NCI-H748 (cell line): Measurements from ENCODE around the gene SLC6A2.

ENCODE experiments used
- DNase-seq: peaks from one replicate; lab custom pipeline; 2025; ENCODE audit not compliant: unreplicated experiment; lab: John Stamatoyannopoulos, UW

The SLC6A2 gene

DNA sequence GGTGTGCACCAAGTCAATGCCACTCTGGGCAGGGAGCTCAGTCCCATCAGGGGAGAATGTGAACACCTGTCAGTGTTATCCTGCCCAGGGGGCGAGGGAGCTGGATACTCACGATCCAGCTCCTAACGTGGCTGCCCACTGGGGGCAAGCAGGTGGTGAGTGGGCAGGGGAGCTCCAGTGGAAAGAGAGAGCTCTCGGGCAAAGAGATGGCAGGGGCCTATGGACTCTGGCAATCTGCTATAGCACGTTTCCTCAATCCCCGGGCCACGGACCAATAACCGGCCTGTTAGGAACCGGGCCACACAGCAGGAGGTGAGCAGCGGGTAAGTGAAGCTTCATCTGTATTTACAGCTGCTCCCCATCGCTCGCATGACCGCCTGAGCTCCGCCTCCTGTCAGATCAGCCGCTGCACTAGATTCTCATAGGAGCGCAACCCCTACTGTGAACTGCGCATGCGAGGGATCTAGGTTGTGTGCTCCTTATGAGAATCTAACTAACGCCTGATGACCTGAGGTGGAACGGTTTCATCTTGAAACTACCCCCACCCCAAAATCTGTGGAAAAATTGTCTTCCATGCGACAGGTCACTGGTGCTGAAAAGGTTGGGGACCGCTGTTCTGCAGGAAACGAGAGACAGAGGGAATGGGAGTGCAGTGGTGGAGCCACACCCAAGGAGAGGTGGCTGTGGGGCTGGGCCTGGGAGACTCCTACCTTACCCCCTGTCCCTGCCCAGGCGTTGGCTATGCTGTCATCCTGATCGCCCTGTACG is 15.6 kb downstream of the SLC6A2 start:
- no peak for DNase-seq

DNA sequence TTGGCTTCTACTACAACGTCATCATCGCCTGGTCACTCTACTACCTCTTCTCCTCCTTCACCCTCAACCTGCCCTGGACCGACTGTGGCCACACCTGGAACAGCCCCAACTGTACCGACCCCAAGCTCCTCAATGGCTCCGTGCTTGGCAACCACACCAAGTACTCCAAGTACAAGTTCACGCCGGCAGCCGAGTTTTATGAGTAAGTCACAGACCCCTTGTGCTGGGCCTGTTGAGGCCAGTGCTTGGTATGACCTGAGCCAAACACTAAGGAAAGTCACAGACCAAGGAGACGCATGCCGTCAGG is 16.1 kb downstream of the SLC6A2 start:
- DNase-seq = no peak

DNA sequence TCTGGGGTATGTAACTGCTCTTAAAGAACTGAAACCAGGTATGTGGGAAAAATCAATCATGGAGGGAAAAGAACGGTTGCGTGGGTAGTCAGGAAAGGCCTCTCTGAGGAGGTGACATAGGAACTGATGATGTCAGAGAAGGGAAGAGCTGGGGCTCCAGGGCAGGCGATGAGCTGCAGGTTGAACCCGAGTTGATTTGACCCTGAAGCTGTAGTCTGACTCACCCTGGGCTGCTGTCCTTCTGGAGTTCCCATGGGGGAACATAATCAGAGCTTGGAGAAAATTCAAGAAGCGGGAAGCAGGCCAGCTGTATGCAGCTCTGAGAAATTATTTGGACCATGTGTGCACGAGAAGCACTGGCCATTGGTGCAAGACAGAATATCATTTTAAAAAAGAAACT is 16.7 kb downstream of the SLC6A2 start:
- no peak for DNase-seq

DNA sequence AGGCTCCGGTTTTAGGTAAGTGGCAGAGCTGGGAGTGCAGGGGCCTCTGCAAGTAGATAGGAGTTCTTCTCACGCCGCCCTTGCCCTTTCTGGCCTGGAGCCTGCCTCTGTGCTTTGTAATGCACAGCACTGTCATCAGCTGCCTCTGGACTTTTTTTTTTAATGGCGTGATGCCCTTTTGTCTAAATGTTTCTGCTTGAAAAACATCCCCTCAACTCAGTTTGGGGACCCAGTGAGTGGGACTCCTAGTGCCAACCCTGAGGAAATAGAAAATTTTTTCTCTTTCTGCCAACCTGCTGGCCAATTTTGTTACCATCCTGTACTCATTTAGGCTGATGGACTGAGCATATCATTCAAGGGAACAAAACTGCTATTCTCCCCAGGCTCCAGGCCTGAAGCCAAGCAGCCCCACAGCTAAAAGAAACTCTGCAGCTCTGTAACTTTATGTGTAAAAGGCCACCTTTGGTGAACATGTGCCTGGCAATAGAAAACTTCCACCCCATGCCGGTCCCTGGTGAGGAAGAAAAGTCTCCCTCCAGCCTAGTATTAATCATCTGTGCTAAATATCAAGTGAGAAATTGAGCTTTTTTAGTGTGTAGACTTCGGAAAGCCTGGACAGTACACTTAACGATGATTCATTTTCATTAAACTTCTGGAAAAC is 22.5 kb downstream of the SLC6A2 start:
- DNase-seq = no peak

DNA sequence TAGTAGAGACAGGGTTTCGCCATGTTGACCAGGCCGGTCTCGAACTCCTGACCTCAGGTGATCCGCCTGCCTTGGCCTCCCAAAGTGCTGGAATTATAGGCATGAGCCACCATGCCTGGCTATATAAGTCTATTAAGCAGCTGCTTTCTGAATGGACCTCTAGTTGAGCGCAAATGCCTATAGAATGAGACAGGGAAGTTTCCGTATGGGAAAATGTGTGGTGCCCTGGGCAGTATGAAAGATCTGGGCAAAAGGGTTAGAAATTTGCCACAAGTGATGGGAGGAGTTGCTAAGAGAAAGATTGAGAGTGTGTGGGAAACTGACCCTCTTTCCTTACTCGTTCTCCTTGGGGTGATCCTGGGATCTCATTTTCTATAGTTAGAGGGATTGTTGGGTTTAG is 26.3 kb downstream of the SLC6A2 start:
- no peak for DNase-seq

DNA sequence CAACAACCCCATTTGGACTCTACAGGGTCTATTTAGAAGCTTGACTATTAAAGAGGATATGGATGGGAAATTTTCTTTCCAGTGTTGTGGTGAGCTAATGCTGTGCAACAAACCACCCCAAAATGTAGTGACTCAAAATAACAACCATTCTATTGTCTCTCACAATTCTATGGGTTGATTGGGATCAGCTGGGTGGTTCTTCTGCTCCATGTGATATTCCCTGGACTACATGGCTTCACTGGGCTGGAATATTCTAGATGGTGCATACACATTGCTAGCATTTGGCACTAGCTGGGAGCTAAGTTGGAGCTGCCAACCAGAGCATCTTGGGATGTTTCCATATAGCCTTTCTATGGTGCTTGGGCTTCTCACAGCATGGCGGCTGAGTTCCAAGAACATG is 30.2 kb downstream of the SLC6A2 start:
- no peak for DNase-seq

DNA sequence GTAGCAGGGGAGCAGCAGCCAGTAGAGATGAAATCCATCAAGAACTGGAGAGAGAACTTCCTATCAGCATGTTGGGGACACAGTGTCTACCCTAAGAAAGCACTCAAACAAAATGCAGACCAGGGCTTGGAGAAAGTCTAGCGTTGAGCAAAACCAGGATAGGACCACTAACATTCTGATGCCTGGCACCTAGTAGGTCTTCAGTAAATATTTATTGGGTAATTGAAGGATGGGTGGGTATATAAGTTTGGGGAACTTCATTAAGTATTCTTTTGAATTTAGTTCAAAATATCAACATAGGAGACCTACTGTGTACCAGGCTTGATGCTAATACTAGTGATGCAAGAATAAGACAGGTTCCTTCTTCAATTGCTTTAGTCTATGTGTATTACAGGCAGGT is 30.9 kb downstream of the SLC6A2 start:
- DNase-seq = no peak

DNA sequence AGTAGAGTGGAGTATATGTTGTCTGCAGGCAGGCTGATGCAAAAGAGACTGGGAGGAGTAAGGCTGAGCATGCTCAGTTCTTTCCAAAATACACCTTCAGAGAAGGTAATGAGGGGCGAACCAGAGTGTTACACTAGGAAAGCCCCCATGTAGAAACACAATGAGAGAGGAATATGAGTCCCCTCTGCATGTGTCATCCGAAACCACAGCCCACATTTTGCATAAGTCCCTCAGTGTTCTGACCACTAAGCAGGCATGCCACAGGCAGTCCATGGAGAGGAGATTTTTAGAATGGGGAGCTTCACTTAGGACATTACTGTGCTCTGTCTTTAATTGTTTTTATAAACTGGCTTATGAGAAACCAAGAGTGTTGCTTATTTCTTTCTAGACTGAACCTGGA is 32.0 kb downstream of the SLC6A2 start:
- DNase-seq = no peak

DNA sequence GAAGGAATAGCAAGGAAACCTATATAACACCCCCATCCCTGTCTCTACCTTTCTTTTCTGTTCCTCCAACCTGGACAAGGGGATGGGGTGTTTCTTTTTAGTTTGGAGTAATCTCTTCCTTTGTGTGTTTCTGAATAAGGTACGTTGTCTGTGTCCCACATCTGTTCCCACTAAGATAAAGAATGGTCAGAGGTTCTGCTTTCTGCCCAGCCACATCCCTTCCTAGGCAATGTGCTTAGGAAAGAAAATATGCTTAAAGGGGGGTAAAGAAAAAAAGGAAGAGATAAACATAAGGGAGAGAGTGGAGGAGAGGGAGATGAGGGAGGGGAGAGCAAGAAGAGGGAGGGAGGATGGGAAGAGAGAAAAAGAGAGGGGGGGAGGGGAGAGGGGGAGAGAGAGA is 35.1 kb downstream of the SLC6A2 start:
- DNase-seq = no peak

DNA sequence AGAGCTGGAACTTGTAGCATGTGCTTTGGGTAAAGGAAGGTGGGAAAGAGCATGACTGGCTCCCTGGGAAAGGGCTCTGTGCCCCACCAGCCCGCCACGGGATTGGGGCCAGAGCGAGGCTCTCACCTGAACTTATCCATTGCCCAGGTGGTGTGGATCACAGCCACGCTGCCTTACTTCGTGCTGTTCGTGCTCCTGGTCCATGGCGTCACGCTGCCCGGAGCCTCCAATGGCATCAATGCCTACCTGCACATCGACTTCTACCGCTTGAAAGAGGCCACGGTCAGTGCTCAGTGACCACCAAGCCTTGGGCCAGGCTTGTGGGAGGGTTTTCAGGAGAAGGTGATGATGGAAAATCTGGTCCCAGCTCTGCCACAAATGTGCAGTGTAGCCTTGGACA is 36.0 kb downstream of the SLC6A2 start:
- DNase-seq = no peak

DNA sequence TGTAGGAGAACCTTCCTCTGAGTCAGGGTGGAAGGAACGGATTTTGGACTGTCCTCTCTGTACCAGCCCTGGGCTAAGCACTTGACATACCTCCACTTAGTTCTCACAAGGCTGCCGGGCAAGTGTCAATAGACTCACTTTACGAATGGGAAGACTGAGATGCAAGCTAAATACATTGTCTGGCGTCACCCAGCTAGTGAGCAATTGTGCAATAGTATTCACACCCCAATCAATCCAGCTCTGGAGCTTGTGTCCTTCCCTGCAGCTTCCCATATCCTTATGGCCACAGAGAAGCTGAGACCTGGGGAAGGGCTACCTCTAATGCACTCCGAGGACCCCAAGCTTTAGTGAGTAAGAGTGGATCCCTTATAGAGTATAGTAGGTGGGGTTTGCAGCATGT is 39.8 kb downstream of the SLC6A2 start:
- DNase-seq = no peak

DNA sequence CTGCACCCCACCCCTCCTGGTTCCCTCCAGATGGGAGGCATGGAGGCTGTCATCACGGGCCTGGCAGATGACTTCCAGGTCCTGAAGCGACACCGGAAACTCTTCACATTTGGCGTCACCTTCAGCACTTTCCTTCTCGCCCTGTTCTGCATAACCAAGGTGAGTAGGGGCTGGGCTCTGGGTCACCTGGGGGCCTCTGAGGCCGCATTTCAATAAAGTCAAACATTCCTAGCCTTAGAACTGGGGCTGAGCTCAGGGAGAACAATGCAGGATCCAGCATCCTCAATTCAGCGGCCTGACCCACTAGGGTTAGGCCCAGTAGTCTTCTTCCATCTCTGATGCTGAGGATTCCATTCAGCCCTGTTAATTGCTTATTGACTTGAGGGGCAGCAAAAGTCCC is 42.1 kb downstream of the SLC6A2 start:
- no peak for DNase-seq

DNA sequence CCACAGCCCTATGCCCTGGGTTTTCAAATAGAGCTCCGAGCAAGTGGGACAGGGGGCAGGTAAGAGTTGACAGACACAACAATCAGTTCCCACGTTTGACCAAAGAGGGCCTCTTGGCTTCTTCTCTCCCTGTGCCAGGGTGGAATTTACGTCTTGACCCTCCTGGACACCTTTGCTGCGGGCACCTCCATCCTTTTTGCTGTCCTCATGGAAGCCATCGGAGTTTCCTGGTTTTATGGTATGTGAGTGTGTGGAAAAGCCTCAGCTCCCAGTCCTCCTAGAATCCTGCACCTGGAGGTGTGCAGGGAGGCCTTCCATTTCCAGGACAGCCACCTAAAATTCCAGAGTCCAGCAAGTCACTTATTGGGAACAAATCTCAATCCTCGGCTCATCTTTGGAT is 42.5 kb downstream of the SLC6A2 start:
- DNase-seq = no peak

DNA sequence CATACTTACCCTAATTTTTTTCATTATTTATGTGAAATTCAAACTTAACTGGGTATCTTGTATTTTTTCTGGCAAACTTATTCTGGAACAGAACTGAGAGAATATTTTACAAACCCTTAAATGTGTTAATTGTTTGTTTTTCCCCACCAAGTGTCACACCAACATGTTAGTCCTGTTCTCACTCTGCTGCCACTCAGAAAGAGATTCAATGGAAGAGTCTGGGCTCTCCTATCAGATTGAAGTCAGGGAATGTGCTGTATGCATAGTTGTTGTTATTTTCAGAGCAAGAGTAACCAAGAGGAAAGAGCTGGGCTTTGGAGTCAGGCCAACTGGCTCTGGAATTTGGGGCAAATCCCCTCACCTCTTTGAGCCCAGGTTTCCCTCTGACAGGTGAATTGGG is 43.2 kb downstream of the SLC6A2 start:
- DNase-seq = no peak

DNA sequence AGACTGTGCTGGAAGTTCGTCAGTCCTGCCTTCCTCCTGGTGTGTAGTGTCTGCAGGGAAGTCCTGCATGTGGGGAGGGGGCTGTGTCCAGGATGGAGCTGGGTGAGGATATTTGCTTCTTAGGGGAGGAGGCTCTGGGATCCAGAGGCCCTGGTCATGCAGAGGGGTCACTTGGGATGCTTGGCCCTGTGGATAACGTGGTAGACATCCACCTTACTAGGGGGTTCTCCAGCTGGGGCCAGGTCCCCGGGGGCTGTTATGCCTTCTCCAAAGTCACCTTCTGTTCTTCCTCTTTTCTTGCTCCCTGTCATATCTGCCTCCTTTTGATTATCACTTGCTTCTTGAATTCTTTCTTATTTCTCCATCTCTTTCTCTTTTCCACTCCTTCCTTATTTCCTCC is 43.8 kb downstream of the SLC6A2 start:
- DNase-seq = no peak

DNA sequence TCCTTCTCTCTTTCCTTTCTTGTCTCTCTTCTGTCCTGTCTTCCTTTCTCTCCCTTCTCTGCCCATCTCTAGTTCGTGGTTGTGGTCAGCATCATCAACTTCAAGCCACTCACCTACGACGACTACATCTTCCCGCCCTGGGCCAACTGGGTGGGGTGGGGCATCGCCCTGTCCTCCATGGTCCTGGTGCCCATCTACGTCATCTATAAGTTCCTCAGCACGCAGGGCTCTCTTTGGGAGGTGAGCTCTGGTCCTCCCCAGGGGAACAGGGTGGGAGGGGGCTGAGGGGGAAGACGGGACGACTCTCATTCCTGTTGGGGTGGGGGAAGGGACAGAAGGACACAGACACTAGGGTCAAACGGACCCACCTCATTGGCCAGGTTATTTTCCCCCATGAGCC is 44.3 kb downstream of the SLC6A2 start:
- no peak for DNase-seq

DNA sequence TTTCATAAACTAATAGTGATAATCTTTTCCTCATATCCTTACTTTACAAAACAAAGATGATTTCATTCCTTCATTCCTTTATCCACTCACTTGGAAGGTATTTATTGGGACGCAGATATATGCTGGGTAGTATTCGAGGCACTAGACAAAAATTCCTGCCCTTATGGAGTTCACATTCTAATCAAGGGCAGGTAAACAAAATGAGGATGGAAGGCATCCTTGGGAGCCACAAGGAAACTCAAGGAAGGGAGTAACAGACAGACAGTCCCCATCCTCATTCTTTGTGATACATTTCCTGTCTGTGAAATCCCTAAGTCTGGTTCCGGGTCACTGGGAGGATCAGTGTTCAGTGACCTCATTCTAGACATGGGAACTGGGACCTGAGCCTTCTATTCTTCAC is 45.2 kb downstream of the SLC6A2 start:
- no peak for DNase-seq

DNA sequence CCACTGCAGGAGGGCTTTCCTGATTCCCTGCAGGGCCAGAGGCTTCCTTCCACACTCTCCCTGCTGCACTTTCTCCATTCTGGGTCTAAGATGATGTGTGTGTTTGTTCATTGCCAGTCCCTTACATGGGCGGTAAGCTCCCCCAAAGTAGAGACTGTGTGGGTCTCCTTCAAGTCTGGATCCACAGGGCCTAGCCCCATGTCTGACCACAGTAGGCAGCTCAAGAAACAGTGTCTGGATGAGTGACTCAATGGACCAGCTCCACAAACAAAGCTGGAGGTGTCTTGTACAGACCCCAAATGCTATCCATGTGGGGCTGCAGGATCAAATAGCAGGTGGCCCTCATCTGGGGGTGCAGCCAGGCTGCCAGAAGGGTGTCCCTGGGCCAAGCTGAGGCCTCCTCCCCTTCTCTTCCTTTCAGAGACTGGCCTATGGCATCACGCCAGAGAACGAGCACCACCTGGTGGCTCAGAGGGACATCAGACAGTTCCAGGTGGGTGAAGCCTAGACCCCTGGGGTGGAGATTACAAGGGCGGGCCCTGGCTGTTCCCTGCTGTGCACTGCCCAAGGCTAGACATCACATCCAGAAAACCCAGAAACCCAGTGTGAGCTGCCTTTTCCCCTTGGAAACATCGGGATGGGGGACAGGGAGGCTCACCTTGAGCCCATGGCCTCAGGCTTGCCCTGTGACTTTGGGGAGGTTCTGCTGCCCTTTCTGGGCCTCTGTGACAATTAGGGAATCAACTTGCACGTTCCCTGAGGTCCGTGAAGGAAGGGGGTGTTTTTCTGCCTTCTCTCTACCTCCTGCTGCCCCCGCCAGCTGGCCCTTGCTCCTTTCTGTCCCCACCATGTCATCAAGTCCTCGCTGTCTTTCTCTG is 45.9 kb downstream of the SLC6A2 start:
- DNase-seq = peak; percentile 42

DNA sequence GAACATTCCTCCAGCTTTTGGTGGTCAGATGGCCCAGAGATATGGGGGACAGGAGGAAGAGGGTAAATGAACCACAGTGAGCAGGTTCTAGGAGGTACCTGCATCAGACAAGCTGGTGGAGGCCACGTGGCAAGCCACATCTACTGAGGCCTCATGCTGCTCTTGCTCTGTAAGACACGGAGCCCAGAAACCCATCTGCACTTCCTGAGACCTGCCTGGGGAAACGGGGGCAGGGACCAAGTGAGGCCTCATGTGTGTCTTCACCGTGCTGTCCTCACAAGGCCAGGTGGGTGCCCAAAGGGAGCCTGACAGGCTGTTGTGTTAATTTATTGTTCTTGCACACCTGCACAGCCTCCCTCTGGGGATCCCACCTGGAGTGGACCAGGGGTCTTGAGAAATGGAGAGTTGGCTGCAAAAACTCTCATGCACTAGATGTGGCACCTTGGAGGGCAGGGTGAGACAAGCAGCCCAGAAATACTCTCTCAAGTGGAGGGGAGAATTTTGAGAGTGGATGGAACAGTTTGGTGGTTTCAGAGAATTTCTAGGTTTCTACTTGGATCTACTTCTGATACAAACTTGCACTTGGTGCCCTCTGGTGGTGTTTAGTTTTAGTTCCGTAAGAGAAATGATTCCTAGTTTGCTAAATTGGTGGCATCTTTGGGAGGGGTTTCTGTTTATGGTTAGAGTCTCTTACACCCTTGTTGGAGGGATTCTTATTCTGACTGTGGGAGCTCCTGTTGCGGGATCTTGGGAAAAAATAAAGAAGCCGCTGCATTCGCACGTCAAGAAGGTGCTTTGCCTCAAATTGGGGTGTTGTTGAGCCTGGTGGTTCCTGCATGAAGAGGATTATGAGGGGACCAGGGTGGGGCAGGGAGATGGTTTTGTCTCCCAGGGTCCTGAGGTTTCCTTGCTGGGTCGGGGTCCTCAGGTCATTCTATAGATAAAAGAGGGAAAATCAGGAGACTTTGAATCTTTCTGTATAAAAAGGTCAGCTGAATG is 47.5 kb downstream of the SLC6A2 start:
- DNase-seq = peak; percentile 32

DNA sequence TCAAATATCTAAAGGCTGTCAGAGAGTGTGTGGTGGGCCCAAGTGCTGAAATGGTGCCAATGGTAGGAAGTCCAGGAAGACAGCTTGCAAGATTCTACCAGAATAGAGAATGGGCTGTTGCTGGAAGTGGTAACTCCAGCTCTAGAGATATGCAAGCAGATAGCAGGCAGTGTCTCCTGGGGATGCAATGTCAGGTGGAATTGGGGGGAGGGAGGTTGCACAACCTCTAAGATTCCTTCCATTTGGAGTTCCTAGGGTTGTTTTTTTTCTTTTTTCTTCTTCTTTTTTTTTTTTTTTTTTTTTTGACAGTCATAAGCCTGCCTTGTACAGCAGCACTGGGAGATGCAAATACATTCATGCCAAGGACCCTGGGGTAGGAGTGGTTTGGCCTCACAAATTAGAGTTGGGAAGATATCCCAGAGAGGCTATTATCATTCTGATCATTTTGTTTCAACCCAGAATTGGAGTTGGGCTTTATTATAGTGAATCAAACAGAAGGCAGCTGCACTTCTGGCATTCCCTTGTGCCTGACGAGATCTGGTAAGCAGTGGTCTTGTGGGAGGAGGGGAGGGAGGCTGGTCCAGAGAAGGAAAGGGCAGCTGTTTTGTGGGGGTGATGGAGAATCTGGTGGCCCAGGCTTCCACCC is 51.1 kb downstream of the SLC6A2 start:
- DNase-seq = no peak
